ENCODE results near the gene ZSWIM6.

ZSWIM6 gene

DNA sequence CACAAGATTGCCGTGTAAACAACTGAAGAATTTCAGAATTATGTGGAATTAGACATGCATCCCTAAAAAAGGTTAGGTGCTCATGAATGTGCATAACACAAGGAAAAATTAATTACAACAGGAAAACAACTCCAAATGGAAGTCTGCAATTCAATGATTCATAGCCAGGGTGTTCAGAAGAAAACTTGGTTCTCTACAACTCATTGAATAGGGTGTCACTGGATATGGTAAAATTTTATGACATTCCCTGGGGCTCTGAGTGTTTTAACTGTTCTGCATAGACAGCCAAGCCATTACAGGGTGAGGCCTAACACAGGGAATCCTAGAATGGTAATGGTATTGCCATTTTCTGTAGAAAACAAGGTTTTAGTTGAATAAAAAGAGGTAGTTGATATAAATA is 24.4 kb upstream of the ZSWIM6 start:
- DNase-seq = no peak

DNA sequence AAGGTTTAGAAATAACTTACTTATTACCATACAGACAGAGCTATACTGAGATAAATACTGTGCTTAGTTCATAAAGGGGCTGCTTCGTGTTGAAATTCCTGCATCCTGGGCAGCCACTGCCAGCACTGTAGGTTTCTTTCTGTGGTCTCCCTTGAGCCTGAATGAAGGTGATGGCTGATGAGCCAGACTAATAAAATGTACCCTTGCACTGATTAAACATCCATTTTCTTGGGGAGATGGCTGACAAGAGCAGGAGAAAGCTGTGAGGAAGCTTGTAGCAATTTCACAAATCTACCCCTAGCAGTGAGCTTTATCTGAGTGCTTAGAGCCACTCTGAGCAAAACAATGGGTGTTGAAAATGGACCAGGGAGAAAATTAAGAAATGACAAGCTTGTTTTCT is 23.3 kb upstream of the ZSWIM6 start:
- DNase-seq = no peak

DNA sequence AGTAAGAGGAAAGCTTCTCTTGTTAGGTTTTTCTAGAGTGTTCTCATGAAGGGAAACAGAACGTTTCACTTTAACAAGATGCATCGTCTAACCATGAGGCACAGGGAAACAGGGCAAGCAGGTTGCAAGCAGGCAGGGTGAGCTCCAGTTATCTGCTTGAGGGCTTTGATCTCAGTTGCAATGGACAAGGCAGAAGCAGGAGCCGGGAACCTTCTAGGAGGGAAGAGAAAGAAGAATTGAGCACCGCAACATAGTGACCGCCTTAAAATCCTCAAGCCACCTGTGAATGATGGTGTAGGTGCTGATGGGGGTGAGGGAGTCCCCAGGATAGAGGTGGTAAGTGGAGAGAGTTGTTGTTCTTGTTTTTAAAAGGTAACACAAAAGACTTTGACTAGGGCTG is 22.9 kb upstream of the ZSWIM6 start:
- DNase-seq = no peak

DNA sequence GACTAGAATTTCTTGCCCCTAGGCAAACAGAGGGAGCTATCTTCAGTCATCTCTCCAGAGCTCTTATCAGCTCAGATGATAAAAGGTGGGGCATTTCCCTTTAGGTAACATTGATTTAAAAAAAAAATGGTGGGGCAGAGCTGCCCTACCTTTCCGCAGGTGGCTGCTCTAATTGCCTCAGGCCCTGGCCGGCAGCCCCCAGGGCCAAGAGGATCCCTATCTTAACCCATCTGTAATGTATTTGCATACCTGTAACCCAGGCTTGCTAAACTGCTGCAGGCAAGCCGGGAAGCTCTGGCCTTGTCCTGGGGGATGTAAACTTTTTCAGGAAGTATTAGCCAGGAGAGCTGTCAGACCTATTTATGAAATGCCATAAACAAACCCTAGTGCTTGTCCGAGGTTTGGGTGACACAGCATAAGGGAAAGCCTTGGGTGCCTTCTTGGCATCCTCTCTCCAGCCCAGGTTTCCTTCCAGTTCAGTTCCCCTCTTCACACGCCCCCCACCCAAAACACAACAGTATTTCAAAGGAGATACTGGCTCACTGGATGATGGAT is 20.9 kb upstream of the ZSWIM6 start:
- DNase-seq = no peak

DNA sequence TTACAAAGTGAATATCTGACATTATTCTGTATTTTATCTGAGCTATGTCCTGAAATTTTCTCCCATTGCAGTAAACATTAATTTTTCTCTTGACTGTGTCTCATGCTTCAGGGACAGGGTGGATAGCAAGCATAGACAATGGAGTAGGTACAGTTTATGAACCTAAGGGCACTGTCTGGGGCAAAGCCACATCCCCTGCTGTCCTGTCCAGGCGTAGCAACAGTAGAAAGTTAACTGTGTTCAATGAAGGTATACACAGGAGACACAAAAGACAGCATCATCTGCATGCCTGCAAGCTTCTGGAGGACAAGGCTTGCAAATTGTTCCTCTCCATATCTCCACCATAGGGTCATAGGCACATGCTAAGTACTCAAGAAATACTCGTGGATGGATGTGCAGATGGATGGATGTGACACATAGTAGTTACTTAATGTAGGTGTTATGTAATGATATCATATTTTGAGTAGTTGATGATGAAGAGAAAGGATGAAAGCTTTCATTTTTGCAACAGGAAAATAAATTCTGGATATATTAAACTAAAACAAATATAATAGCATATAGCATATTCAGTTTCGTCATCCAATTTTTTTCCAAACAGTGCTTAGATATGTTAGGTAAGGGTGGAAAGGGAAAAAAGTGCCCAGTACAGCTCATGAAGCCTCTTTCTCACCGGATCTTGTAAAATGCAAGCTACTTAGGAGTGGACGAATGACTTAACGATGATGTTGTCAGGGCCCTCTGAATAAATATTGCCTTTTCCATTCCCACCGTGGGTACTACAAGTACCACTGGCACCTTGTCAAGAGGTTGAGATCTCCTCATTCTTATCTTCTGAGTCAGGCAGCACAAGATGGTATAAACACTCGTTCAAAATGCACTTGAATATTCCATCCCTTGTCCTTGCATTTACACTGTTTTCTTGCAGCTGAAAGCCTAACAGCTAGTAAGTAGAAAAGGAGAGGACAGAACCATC is 19.9 kb upstream of the ZSWIM6 start:
- no peak for DNase-seq

DNA sequence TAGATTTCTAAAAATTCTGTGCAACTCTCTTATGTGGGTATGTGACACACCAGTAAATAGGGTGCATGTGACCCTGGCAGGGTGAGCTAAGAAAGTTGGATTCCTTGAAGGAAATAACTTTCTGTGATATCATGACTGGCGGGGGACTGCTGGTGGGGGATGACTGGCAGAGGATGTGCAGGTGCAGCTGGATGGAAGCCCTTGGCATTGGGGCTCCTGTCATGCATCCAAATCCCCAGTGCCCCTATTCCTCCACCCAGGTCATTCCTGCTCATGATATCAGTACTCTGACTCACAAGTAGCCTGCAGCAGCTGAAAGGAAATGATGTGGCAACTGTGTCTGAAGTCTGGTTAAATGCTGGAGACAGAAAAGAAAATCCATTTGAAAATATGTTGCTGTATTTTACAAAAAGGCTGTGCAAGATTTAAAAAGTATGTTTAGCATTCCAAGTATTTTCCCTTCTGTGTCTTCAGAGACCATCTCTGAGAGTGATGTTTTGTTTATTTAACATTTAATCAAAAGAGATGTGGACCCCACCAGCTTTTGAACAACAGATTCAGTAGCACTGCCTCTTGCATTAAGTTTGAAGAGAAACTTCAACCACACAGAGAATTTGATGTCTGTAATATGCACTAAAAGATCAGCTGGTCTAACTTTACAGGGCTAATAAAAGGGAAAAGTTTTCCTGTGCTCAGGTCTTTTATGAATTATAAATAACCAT is 17.9 kb upstream of the ZSWIM6 start:
- no peak for DNase-seq

DNA sequence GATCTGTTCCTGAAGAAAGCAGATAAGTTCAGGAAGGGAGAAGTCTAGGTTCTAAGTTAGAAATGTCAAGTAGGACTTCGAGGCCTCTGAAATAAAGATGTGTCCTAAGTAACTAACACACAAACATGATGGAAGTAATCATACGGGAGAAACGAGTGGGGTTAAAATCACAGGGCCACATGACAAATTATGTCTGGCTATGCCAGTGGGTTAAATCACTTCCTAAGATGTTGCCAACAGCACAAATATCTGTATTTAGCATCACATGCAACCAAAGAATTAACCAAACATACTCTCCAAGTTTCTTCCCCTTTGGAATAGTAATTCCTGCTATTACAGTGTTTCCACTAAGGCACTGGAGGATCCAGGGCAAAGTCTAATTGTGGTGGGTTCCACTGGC is 13.7 kb upstream of the ZSWIM6 start:
- no peak for DNase-seq

DNA sequence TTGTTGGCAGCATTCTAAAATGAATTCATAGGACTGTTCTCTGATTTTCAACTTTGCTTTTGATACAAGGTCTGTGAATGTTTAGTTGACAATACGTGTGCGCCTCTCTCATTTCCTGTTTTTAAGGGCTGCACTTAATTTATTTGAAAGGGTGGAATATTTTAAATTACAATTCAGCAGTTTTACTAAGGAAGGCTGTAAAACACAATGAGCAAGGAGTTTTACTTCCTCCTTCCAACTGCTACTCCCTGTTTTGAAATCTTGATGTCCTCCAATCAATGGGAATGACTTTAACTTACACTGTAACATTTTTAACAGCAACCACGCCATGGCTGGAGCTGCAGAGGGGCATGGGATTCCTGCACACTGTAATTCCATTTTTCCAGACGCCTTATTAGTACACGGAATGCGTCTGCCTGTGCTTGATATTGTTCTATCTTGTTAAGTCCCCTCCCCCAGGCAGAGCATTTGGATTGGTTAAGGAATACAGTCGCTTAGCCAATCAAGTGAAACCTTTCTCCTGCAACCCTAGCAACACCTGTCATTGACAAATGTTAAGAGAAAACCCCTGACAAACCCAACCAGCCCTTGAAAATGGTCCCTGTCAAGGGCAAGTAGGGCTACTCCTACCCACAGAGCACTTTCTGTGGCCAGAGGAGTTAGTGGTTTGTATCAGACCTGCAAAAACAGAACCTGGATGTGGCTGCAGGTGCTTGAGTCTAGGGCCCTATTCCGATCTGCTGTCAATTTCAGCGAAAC is 12.5 kb upstream of the ZSWIM6 start:
- DNase-seq = no peak

DNA sequence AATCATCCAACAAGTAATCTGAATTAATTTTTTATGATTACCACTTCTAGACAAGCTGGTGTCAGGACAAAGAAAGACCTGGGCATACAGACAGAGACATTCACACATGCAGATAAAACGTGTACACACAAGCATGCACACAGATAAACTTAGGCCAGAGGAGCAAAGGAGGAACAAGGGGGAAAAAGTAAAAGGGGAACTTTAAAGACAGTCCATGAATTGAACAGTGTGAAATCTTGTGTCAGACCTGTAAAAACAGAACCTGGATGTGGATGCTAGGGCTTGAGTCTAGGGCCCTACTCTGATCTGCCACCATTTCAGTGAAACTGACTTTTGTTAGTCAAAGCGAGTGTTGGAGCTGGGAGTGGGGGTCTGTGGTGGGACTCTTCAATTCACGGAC is 11.2 kb upstream of the ZSWIM6 start:
- DNase-seq = no peak

DNA sequence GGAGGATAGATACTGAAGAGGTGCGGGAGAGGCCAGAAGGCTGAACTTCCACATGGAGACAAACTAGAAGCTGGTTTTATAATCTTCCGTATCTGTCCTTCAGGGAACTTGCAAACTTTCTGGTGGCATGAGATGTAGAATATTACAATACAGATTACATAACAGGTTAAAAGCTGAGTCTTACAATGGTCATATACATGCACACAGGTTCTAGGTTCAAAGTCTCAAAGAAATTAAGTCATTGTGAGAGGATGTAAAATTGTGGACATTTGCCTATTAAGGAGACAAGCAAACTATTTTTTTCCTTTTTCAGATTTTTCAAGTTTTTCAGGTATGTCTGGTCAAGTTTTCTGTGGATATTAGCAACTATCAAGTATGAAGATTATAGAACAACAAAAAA is 10.4 kb upstream of the ZSWIM6 start:
- no peak for DNase-seq

DNA sequence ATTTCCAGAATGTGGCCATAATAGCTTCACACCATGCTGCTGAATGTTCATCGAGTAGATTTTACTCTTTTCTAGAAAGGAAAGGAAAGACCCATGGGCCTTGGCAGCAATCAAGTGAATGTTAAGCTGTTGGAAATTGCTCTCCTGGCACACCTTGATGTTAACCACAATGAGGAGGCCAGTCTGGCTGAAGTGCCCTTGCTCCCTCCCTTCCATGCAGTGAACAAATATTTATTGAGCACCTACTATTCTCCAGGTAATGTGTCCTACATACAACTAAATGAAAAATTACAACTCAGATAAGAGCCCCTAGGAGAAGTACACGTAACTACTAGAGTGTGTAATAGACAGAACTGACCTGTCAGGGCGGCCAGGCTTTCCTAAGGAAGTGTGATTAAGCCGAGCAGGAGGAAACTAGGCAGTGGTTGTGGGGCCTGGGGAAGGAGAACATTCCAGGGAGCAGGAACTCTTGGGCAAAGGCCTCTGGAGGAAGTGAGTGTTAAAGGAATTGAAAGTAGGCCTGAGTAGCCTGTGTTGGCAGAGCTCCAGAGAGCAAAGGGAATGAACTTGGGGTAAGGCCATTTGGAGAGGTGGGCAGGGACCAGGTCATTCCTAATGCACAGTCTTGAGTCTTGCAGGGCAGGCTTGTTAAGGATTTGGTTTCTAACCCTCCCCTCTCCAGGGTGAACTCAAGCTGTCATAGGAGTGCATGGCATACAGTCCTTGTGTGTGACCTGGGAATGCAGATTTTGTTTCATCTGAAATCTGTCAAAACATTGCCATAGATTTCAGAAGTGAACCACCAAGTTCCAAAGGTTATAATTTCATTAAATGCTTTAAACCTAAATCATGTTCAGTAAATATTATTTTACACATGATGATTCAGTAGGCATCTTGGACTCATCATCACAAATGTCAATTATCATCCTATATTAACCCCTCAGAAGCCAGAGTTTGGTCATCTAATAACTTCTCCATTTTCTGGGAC is 9.0 kb upstream of the ZSWIM6 start:
- no peak for DNase-seq

DNA sequence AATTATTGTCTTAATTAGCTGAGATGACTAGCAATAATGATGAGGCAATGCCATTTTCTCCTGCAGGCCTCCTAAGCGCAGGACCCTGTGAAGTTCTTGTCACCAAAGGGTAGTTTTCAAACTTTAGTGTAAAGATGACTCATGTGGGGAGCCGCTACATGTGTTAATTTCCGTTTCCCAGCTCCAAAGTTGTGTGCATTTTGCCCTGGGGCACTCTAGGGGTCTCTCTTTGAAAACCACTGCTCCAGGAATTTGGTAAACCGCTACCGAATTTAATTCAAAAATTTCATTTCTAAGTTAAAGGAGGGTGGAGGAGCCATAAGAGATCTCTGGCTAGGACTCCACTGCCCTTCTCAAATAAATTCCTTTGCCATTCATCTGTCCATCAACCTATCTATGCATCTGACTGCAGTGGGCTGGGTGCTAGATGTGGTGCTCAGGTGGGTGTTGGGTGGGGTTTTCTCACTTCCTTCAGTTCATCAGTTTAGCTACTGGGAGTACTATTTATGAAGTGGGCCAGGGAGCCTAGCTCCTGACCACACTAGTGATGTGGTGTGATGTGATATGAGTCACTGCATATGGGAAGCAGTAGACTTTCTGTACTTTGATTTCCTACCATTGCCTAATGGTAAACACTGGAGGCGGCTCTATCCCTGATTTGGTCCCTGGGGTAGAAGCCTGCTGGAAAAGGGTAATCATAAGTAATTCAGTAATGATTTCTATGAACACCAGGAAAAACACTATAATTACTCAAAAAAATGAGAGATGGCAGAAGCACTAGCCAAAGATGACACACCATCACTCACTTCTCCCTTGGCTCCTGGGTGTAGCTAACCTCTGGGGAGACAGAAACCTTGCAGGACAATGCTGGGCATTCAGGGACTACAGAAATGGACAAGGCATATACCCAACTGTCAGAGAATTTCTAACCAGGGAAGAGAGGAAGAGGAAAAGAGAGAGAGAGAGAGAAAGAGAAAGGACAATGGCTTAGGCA is 4.0 kb upstream of the ZSWIM6 start:
- no peak for DNase-seq

DNA sequence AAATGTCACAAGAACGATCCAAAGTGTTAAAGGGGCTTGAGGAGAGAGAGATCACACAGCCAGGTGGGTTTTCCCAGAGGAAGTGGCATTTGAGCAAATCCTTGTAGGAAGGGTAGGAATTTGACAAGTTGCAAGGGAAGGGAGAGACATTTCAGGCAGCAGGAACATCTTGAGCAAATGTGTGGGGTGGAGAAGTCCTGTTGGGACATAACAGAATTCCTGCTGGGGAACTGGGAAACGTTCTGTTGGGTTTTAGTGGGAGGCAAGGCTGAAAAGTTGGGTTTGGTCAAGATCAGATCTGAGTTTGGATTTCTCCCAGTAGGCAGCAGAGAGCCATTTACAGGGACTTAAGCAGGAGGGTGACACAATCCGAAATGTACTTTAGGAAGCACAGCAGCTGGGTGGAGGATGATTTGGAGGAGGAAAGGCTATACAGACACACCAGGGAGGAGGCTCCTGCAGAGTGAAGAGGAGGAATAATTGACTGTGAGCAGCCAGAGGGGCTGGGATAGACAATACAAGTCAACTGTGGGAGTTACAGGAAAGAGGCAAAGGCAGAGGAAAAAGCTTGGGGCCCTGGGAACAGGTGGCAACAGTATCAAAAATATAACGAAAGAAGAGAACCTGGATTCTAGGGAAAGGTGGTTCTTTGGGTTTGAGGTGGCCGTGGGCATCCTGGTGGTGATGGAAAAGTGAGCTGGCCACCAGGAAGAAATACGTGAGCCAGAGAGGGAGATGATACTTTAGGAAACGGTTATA is 3.1 kb upstream of the ZSWIM6 start:
- no peak for DNase-seq

DNA sequence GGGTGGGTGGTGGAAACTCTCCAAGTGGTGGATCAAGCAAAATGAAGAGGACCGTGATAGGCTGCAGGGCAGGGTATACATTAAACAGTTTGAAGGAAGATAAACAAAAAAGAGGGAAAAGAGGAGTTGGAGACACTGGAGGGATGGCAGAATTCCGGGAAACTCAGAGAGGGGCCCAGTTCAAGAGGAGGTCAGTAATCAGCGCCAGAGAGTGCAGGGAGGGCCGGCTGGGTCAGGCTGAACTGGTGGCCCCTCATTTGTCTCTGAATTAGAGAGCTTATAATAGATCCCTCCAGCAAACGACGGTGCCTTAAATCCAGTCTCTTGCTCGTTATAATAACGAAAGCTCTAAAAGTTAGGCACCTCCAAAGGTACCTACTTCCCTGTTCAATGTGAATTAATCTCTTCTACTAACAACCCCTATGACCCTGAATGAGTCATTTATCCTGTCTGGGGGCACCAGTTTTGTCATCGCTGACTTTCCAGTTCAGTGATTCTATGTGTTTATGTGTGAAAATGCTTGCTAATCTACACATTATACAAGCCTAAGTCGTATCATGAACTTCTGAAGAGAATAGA is 2.4 kb upstream of the ZSWIM6 start:
- DNase-seq = no peak

DNA sequence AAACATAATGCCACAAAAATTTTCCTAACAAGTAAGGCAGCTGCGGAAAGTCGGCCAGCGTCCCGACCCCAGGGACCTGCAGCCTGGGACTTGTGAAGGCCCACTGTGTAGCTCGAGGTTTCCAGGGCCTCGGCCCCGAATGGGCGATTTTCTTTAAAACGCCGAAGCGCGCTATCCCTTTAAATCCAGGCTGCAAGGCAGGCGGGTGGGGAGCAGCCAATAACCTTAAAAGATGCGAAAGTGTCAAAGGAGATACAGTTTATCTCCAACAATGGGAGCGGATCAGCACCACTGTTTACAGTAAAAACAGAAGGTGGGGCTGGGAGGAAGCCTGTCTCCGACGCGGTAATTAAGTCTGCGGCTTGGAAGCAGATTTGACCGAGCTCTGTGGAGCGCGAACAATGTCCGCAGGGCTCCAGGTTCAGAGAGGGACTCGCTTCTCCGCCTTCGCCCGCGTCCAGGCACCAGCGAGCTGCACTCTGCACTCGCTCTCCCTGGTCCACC is 1.7 kb upstream of the ZSWIM6 start:
- DNase-seq = peak in 1 of 2 experiments; percentile 37

DNA sequence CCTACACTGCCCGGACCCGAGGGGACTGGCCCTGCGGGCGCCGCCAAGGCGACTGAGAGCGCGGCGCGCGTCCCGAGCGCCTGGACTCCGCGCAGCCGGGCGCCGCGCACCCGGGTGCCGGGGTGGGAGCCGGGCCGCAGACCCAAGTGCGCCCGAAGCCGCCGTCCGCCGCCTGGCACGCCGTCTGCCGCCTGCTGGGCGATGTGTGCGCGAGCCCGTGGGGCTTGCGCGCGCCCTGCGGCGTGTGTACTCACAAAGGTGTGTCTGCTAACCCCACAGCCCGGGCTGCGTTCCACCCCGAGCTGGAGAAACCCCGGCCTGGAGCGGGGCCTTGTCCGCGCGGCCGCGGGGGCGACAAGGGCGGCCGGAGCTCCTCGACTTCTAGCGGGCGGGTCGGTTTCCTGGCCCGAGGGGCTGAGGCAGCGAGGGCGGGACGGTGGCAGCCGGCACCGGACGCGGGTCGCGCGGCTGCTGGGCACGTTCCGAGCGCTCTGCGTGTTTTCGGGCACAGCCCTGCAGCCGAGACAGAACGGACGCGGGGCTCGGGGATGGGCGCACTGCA is 1.1 kb upstream of the ZSWIM6 start:
- DNase-seq = peak; percentile 55 to 71

DNA sequence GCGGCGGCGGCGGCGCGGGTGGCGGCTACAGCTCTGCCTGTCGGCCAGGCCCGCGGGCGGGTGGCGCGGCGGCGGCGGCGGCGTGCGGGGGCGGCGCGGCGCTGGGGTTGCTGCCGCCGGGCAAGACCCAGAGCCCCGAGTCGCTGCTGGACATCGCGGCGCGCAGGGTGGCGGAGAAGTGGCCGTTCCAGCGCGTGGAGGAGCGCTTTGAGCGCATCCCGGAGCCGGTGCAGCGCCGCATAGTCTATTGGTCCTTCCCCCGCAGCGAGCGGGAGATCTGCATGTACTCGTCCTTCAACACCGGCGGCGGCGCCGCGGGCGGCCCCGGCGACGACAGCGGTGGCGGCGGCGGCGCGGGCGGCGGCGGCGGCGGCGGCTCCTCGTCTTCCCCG is 296 bp downstream of the ZSWIM6 start:
- DNase-seq = no peak

DNA sequence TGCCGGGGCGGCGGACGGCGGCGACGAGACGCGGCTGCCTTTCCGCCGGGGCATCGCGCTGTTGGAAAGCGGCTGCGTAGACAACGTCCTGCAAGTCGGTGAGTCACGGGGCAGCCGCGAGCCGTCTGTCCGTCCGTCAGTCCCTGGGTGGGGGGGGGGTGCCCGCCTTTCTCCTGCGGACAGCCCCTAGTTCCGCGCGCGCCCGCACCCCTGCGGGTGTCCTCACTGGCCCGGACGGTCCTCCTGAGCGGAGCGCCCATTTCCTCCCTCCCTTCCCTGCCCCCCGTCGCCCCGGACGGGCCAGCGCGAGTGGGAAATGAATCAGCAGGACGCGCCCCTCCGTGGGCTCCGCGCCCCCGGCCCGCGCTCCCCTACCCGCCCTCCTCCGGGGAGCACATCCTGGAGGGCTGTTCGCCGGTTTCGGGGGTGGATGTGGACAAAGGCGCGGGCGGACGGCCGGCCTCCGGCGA is 828 bp downstream of the ZSWIM6 start:
- no peak for DNase-seq

Measured in NCI-H187 (cell line).